Right hindlimb (tissue), 1 donor: ENCODE data around the gene PDE4C.

Experiments used
- DNase-seq: peaks from one replicate; pipeline ENCODE4 v3.0.0-alpha.2; 2018

The PDE4C gene

DNA sequence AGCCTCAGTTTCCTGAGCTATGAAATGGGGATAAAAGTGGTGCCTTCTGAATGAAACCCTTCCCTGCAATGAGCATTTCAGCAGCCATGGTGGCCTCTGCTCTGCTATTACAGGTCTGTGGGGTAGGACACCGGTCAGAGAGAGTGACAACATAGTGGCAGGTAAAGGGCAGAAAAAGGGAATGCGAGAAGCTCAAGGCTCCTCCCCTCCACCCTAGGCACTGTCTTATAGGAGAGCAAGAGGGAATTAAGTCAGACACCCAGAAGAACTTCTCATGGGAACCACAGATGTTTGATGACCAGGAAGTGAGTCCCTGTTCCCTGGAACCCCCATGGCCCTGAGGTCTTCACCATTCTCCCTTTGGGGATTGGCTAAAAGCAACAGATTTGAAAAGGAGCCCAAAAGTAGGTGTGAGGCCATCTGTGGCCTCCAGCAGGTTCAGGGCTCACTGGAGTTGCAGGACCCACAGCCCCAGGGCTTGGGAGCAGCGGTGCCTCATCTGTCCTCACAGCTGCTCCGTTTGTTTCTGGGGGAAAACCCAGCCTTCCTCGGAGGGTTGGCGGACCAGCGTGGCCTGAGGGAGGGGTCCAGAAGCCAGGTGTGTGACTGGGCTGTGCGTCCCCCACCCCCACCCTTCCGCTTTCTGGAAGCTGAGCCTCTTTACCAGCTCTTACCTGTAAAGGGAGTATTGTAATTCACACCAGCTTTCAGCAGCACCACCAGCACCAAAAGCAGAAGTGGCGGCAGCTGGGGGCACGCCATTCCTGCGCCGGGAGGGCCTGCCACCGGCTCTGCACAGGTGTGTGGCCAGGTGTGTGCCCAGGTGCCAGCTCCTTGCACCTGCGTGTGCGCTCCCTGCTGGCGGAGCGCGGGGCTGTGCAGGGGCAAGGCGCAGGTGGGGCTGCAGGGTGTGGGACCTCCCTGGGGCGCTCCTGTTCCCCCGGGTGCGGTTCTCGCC lies 28.6 kb upstream of the PDE4C start:
- DNase-seq, result peak; percentile 15

DNA sequence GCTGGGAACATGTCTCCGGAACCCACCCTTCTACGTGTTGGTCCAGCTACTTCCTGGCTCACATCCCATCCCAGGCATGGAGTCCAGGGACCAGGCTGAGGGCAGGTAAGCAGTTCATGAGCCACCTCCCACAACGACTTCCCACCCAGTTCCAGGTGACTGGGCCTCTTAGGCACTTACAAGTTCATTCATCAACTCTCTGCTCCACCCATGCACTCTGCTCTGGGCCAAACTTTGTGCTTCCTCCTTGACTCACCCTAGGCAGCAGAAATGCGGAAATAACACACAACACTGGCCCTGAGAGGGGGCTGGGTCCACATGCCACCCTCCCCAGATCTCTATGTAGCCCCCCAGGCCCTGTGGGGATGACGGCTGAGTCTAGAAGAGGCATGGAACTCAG lies 27.5 kb upstream of the PDE4C start:
- peak; percentile 13 for DNase-seq

DNA sequence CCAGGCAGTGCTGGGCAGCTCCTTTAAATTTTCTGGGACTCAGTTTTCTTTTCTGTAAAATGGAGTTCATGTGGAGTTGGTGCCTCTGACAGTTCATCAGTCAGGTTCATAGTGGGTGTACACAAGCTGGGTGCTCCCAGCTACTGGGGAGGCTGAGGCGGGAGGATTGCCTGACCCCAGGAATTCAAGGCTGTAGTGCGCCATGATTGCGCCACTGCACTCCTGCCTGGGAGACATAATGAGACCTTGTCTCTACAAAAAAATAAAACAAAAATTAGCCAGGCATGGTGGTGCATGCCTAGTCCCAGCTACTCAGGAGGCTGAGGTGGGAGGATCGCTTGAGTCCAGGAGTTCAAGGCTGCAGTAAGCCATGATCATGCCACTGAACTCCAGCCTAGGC lies 26.9 kb upstream of the PDE4C start:
- DNase-seq, result no peak

DNA sequence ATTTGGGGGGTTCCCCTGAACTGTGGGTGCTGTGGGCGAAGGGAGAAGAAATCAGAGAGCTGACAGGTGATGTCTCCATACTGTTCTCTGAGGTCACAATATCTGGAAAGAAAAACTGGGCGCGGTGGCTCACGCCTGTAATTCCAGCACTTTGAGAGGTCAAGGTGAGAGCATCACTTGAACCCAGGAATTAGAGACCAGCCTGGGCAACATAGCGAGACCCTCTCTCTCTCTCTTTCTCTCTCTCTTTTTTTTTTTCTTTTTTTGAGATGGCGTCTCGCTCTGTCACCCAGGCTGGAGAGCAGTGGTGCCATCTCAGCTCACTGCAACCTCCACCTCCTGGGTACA lies 26.1 kb upstream of the PDE4C start:
- DNase-seq, result no peak

DNA sequence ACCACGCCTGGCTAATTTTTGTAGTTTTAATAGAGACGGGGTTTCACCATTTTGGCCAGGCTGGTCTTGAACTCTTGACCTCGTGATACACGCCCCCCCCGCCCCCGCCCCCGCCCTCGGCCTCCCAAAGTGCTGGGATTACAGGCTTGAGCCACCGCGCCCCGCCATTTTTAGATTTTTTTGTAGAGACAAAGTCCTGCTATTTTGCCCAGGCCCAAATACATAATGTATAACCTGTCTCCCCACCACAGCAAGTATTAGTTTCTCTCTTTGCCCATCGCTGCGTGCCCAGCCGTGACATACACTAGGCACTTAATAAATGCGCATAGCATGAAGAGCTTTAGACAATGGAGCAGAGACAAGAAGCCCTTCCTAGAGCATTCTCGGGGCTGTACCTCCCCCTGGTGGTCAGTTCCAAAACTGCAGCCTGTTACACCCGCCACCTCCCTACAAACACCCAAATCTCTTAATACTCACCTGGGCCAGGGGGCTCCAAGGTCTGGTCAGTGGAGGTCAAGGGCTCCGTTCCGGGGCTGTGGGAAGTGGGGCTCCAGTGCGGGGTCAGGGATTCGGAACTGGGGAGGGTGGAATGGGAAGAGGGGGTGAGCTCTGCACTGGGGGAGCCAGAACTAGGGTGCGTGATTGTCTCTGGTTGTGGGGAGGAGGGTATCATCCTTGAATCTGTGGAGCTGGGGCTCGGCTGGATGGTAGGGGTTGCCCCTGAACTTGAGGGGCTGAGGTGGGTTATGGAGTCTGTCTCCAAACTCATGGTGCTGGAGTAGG lies 25.5 kb upstream of the PDE4C start:
- DNase-seq, result peak; percentile 74

DNA sequence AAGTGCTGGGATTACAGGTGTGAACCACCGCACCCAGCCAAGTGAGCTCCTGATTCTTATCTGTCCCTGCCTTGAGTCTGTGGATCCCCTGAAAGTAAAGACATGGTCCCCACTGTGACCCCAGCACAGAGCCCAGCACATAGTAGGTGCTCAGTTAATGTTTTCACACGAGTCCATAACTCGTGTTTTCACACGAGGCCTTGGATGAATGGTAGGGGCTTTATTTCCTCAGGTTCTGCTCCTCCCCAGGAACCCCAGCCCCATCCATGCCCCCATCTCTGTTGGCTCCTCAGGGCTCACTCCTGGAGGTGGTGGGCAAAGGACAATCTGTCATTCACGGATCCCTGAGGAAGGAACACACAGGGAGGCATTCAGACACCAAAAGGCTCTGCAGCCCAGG lies 23.6 kb upstream of the PDE4C start:
- no peak for DNase-seq

DNA sequence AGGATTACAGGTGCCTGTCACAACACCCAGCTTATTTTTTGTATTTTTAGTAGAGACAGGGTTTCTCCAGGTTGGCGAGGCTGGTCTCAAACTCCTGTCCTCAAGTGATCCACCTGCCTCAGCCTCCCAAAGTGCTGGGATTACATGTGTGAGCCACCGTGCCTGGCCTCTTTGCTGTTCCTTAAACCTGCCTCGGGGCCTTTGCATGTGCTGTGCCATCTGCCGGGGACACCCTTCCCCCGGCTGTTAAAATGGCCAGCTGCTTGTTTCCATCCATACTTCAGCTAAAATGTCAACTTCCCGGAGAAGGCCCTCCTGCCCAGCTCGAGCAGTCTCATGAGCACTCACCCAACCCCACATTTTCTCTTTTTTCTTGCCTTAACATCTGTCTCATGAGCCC lies 19.1 kb upstream of the PDE4C start:
- no peak for DNase-seq

DNA sequence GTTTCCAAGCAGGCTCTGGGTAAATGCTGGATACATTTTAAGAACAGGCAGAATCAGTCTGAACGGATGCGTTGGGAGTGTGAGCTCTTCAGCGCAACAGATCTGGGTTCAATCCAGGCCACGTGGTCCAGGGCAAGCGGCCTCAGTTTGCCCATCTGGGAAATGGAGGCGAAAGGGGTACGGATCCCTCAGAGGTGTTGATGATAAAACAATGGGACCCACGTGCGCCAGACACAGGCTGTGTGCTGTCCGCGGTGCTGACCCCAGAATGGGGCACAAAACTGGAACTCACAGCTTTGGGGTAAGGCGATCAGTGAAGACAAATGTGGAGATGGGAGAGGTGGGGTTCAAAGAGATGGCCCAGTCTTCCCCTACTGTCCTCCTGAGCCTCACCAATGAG lies 13.1 kb upstream of the PDE4C start:
- no peak for DNase-seq

DNA sequence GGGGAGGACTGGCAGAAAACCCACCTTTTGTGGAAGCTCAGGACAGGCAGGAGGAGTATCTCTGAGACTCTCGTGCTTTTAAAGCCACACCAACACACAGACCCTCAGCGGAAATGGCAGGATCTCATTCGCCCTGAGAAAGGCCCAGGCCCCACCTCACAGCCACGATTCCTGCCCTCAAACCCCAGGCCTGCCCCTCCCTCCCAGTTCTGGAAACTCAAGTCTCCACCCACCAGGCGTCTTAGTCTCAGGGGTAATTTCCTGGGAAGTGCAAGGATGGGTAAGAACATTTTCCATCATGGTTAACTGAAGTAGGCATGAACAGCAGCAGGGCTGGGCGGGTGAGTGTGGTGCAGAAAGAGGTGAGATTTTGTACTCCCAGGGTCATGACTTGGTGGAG lies 8.0 kb upstream of the PDE4C start:
- no peak for DNase-seq

DNA sequence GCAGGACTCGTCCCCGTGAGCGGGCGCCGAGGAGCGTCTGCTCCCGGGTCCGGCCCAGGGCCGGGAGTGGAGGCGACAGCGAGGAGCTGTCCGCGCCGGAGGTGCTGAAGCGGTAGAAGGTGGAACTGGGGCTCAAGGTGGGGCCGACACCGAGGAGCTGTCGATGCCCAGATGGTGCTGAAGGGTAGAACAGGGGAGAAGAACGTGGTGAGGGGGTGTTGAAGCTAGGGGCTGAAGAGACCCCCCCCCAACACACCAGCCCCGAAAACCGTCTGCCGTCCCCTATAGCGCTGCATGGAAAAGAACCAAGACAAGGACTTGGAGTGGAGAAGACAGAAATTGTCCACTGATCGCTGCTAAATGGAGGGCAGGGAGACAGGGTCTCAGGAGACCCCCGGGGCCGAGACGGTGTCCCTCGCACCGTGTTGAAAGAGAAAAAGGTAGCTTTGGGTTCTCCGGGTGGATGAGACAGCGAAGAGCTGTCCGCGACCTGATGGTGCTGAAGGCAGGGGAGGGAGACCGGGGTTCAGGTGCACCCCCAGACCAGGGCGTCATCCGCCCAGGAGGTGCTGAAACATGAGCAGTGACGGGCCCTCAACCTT lies 7.1 kb upstream of the PDE4C start:
- DNase-seq, result peak; percentile 64

DNA sequence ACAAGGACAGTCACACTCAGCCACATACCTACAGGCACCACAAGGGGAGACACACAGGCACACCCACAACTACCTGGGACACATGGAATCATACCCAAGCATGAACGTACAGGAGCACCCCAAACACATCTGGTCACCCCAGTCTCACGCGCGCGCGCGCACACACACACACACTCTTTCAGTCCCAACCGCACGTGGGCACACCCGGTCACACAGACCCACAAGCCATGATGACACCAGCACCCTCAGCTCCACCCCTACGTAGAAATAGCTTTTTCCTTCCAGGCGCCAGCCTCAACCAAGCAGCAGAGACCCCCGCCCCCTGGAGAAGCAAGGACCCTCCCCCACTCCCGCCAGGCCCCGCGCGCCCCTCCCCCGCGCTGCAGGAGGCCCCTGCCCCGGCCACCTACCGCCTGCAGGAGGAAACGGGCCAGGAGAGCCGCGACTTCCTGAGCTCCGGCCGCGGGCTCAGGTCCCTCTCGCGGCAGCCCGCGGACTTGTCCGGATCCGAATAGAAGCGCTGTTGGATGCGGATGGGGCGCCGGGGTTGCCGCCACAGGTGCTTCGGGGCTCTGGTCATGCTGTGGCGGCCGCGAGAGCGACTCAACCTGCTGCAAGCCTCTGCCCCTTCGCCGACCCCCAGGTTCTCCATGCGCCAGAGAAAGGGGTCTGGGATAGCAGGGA lies 6.4 kb upstream of the PDE4C start:
- no peak for DNase-seq

DNA sequence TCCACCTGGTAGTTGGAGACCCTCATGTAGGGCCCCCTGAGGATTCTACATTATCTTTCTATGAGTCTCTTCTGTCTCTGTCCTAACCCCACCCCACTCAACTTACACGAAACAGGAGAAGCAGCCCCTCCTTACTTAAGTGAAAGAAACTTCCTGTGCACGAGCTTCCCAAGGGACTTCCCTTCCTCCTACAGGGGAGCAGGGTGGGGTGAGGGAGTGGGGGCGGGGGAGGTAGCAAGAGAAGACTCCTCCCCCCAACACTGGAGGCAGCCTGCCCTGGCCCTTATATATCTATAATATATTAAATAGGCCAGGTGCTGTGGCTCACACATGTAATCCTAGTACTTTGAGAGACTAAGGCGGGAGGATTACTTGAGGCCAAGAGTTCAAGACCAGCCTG lies 5.5 kb upstream of the PDE4C start:
- no peak for DNase-seq

DNA sequence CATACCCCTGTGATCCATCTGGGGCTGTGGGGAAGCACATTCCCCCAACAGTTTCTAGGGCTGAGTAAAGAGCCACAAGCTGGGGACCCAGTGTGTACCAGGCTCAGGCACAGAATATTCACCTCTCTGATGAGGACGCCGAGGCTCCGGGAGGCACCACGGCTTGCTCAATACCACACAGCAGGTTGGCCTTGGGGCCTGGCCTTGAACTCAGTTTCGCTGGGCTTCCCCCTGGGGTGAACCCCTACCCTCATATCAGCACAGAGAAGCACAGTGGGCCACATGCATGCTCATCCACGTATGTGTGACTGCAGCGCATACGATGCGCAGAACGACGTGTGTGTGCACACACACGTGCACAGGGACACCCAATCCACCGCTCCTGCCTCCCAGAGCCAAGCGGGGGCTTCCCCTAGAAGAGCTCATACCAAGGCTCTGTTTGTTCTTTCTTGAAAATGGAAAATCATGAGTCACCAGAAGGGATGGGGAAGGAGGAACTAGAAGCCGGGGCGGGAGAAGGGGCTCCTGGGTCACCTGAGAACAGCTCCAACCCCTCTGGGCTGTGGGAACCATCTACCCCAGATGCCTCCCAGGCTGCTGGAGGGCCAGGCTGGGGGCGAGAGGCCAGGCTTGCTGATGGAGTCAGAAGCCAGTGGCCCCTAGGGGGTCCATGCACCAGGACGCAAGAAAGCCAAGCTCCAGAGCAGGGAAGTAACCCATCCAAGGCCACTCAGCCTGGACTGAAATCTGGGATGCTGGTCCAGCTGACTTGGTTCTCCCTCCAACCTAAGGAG lies 4.9 kb upstream of the PDE4C start:
- no peak for DNase-seq

DNA sequence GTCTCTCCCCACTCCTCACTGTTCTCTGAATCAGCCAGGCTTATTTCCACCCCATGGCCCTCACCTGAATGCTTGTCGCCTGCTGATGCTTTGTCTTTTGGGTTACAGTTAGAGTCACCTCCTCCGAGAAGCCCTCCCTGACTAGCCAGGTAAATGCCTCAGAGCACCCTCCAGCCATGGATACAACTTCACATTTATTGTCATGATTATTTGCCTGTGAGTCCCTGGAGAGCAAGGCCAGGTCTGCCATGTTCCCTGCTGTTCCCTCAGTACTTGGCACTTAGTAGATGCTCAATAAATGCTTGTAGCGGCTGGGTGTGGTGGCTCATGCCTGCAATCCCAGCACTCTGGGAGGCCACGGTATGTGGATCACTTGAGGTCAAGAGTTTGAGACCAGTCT lies 3.7 kb upstream of the PDE4C start:
- DNase-seq, result no peak

DNA sequence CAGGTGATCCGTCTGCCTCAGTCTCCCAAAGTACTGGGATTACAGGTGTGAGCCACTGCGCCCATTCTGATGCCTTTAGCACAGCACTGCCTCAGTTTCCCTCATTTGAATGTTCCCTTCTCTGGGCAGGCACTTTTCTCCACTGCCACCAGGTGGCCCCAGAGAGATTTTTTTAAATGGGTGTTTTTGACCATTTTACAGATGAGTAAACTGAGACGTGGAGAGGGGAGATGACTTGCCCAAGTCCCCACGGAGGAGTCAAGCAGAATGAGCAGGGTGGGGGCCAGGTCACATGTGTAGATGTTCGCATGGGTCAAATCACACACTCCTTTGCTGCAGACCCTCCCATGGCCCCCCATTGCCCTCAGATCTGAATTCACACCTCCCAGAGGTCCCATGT lies 3.2 kb upstream of the PDE4C start:
- DNase-seq, result no peak

DNA sequence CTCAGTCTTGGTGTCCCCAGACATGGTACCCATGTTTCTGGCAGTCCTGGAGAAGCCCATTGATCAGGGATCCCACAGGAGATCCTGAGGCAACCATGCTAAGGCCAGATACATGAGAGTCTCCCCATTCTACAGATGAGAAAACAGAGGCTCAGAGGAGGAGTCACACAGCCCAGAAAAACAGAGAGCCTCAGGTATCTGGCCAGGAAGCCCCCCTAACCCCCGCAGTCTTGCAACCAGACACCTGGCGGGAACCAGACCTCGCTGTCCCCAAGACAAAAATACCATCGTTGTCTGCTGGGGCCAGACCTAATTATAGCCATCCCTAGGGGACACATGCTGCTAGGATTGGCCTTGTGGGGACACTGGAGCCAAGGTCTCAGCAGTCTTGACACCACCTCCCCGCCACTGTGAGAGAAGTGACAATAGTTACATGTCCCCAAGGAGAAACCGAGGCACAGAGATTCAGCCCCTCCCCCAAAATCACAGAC lies 1.6 kb upstream of the PDE4C start:
- no peak for DNase-seq

DNA sequence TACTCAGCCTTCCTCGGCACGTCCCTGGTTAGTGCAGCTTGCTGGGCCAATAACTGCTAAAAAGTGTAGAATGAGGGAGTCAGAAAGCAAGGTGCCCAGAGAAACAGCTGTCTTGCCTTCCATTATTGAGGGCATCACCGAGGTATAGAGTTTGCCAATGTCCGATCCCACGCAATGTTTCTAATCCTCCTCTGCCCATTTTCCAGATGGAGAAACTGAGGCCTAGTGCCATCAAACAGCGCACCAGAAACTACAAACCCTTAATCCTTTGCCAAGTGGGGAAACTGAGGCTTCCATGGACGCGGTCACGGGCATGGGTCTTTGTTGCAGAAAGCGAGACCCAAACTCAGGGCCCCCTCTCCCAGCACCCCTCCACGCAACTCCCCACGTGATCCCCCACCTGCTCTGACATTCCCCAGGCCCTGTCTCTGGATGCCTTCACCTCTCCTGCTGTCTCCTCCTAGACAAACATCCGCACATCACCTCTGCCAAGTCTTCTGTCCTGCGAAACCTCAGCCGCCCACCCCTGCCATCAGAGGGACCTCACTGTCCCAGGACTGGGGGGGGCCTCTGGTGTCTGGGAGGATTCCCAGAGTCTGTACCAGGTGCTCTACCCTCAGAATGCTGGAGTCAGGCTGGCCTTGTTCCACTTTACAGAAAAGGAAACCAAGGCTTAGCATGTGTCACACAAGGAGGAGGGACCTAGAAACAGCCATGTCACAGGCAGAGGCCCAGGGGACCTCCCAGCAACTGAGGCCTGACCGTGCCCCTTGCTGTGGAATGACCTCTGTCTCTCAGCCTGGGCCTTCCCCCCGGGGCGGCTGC lies 930 bp upstream of the PDE4C start:
- DNase-seq, result no peak

DNA sequence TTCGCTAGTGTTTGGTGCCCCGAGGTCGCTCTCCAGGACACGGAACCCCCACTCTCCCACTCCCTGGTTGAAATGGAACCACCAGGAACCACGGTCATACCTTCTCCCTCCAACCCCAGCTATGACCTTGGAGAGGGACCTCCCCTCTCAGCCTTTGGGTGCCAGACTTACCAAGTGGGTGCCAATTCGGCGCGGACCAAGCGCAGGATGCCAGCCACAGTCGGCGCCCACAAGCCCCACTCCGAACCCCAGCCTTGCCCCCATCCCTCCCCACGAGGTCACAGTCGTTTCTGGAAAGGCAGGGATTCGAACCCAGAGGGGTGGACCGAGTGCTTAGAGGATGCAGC lies 910 bp downstream of the PDE4C start:
- no peak for DNase-seq

DNA sequence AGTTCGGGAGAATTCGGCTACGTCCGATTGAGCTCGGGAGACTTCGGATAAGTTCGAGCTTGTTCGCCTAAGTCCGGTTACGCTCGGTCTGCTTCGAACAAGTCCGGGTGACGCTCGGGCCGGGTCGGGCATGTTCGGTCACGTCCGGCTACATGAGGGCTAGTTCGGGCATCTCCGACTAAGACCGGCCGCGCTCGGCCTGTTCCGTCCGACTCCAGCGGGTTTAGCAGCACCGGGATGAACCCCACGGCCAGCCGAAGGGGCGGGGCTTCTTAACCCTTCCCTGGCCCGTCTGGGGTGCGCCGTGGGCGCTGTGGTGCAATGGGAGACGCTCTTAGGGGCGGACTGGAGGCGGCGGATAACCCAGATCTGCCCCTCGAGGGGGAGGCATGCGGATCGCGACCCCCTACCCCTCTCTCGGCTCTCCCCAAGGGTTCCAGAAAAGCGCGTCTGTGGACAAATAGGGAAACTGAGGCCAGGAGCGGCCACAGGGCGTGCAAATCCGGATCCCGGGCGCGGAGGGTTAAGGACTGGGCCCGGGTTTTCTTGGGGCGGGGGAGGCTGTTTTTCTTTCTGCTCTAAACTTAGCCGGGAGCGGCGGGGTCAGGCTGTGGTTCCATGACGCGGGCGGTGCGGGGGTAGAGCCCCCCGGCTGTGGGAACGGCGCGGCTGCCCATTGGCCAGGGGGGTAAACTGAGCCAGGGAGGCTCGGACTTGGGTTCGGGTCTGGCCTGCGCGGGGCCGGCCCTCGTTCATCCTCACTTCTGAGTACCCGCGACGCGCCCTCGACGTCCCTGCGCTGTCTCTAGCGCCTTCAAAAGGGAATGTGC lies 1.5 kb downstream of the PDE4C start:
- DNase-seq, result peak; percentile 98

DNA sequence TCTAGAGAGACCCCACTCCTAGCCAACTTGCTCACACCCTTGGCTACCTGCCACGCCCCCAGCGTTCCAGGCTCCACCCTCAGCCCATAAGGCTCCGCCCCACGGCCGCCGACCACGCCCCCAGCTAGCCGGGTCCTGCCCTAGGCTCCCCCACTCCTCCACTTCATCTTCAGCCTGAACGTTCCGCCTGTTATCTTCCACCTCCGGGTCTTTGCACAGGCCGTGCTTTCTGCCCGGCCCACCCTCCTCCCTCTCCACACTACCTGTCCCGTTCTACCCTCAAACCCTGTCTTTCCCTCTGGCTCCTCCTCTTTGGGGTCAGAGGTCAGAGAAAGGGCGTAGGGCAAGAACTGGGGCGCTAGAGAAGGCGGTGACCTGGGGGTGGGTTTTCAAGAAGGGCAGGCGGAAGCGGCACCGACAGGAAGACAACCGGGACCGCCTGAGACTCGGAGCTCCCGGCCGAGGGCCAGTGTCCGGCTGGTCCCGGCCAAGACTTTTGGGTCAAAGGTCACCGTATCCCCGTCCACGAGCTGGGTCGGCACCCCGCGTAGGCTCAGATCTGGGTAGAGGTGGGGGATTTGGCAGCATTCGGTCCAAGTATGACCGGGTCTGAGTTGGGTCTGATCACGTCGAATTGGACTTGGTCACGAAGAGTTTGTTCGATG lies 2.2 kb downstream of the PDE4C start:
- peak; percentile 53 for DNase-seq
